Gastrocnemius medialis (tissue), 4 donors: Measurements from ENCODE around the gene WDR41.

ENCODE experiments used
- POLR2A ChIP-seq, 2 donors: fragments of 450-650 bp; IDR thresholded peaks; one replicate each; pipeline ENCODE4 v1.6.1; 2017; ENCODE audit warnings: antibody characterized with exemption in 2 of 2, mild to moderate bottlenecking in 2 of 2, moderate library complexity in 2 of 2
- TF ChIP-seq, protein P1 (sequence below), 5 experiments: fragments of 450-650 bp in 3 of 5; fragments of 200-600 bp in 2 of 5; sonication (generic) in 2 of 5; IDR thresholded peaks in 4 of 5; conservative IDR thresholded peaks in 1 of 5; 1 replicate in 4 of 5; 2 replicates in 1 of 5; pipeline ENCODE4 v1.5.1; 2016 to 2019; ENCODE audit warnings: antibody characterized with exemption in 5 of 5, mild to moderate bottlenecking in 3 of 5, moderate library complexity in 3 of 5

DNA sequence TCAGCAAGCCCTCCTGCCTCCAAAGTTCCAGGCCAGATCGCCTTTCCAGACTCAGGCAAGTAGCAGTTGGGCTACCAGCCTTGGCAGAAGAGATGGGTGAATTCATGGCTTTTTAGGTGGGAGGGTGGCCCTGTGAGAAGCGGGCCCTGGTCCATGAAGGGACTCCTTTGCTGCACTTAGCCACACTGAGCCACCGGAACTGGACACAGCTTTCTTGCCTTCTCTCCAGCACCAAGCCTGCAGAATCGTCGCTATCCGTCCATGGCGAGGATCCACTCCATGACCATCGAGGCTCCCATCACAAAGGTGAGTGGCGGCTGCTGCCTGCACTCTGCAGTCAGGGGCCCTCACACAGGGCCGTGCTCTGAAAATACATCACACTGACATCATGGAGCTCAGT lies 85.0 kb downstream of the WDR41 start:
- TF ChIP-seq, protein P1, sequence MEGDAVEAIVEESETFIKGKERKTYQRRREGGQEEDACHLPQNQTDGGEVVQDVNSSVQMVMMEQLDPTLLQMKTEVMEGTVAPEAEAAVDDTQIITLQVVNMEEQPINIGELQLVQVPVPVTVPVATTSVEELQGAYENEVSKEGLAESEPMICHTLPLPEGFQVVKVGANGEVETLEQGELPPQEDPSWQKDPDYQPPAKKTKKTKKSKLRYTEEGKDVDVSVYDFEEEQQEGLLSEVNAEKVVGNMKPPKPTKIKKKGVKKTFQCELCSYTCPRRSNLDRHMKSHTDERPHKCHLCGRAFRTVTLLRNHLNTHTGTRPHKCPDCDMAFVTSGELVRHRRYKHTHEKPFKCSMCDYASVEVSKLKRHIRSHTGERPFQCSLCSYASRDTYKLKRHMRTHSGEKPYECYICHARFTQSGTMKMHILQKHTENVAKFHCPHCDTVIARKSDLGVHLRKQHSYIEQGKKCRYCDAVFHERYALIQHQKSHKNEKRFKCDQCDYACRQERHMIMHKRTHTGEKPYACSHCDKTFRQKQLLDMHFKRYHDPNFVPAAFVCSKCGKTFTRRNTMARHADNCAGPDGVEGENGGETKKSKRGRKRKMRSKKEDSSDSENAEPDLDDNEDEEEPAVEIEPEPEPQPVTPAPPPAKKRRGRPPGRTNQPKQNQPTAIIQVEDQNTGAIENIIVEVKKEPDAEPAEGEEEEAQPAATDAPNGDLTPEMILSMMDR (IDR thresholded peaks at IDR 0.05 in 4 of 5, conservative IDR thresholded peaks at IDR 0.05 in 1 of 5), result no peak
- TF ChIP-seq POLR2A (IDR thresholded peaks at IDR 0.05), result no peak
